ENCODE data around the gene ST6GALNAC6. TPM values are rescaled to one million over a fixed set of nuclear protein-coding genes. Genes with fewer than 3 reads are reported as not detected.
"Not testable (repeated sequence)": the region's sequence is repeated elsewhere in the genome, so short reads cannot be mapped to it uniquely, and the experiment has no call there.

ST6GALNAC6 gene
- total RNA-seq, 1 donor = 85.0 TPM

DNA sequence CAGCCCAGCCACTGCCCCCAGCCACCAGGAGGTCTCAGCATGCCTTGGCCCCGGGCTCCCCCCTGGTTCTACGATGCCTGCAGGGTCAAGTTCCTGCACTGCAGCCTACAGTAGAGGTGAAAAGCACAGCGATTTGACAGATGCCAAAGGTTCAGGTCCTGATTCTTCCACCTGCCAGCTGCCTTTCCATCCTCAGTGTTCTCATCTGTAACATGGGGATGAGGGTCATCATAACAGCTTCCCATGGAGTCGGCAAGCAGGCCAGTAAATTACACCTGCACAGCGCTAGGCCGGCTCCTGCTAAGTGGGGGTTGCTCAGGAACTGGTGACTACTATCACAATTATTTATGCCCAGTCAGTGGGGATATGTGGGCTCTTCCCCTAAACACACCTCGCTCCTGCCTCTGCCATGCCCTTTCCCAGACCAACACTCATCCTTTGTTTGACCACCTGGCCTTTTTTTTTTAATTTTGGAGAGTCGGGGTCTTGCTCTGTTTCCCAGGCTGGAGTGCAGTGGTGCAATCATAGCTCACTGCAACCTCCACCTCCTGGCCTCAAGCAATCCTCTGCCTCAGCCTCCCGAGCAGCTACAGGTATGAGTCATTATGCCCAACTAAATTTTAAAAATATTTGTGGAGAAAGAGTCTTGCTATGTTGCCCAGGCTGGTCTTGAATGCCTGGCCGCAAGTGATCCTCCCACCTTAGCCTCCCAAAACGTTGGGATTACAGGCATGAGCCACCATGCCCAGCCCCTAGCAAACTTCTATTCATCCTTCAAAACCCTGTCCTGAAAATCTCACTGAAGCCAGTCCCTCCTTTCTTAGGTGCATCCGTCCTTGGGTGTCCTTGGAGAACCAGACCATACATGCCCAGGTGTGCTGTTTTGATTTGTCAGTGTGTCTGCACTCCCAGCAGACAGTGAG lies 51.3 kb downstream of the ST6GALNAC6 start:
- no peak overlapping the region for H3K4me3 ChIP-seq (ENCODE audit: low read depth, low read length)
- TF ChIP-seq, protein P1, sequence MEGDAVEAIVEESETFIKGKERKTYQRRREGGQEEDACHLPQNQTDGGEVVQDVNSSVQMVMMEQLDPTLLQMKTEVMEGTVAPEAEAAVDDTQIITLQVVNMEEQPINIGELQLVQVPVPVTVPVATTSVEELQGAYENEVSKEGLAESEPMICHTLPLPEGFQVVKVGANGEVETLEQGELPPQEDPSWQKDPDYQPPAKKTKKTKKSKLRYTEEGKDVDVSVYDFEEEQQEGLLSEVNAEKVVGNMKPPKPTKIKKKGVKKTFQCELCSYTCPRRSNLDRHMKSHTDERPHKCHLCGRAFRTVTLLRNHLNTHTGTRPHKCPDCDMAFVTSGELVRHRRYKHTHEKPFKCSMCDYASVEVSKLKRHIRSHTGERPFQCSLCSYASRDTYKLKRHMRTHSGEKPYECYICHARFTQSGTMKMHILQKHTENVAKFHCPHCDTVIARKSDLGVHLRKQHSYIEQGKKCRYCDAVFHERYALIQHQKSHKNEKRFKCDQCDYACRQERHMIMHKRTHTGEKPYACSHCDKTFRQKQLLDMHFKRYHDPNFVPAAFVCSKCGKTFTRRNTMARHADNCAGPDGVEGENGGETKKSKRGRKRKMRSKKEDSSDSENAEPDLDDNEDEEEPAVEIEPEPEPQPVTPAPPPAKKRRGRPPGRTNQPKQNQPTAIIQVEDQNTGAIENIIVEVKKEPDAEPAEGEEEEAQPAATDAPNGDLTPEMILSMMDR (IDR thresholded peaks at IDR 0.05; ENCODE audit: insufficient read depth, low read length) = no peak
- no peak for DNase-seq (ENCODE audit: low read depth)

DNA sequence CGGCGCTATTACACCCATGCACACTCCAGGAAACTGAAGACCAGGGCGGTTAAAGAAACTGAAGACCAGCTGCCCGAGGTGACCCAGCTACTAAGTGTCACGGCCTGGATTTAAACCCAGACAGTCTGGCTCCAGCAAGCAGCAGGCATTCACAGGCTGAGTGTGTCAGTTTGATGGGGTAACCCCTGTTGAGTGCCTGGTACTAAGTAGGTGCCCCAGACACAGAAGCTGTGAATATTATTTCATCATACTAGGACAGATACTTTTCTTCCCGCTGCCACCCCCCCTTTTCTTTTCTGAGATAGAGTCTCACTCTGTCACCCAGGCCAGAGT lies 52.3 kb downstream of the ST6GALNAC6 start:
- no peak overlapping the region for H3K4me3 ChIP-seq (ENCODE audit: low read depth, low read length)
- TF ChIP-seq, protein P1 (IDR thresholded peaks at IDR 0.05; ENCODE audit: insufficient read depth, low read length) = no peak
- no peak for DNase-seq (ENCODE audit: low read depth)

DNA sequence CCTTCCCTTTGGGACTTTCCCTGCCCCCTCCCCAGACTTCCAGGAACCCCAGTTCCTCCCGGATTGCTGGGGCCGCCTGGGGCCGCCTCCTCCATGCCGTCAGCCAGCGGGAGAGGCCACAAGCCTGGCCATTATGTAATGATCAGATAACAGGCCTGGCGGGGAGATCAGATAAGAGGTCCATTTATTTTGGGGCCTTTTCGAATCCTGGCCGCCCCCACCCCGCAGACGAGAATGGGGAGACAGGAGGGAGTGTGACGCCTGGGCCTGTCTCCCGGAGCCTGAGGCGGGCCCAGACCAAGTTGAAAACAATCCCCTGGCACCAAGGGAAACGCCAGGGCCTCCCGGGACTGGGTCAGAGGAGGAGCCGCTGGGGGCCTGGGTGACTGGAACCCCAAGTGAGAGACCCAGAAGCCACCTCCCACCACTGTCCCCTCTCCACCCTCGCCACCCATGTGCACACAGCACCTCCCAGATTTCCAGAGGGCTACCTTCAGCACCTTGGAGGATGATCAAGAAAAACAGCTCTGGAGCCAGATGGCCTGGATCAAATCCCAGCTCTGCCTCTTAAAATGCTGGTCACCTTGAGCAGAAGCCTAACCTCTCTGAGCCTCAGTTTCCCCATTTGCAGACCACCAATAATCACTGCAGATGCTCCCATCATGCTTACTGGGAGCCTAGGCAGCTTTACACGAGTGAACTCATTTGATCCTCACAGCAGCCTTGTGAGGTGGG lies 52.8 kb downstream of the ST6GALNAC6 start:
- TF ChIP-seq, protein P1 (IDR thresholded peaks at IDR 0.05; ENCODE audit: insufficient read depth, low read length) = no peak
- no peak overlapping the region for H3K4me3 ChIP-seq (ENCODE audit: low read depth, low read length)
- peak; percentile 77 for DNase-seq (ENCODE audit: low read depth)

DNA sequence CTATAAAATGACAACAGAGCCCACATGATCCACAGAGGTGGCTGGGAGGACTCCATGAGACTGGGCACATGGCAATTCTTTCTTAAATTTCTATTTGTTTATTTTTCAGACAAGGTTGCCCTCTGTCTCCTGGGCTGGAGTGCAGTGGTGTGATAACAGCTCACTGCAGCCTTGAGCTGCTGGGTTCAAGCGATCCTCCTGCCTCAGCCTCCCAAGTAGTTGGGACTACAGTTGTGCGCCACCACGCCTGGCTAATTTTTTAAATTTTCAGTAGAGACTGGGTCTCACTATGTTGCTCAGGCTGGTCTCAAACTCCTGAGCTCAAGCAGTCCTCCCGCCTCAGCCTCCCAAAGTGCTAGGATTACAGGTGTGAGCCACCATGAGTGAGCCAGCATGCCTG lies 53.8 kb downstream of the ST6GALNAC6 start:
- not testable (repeated sequence) for DNase-seq (ENCODE audit: low read depth); H3K4me3 ChIP-seq (ENCODE audit: low read depth, low read length)

DNA sequence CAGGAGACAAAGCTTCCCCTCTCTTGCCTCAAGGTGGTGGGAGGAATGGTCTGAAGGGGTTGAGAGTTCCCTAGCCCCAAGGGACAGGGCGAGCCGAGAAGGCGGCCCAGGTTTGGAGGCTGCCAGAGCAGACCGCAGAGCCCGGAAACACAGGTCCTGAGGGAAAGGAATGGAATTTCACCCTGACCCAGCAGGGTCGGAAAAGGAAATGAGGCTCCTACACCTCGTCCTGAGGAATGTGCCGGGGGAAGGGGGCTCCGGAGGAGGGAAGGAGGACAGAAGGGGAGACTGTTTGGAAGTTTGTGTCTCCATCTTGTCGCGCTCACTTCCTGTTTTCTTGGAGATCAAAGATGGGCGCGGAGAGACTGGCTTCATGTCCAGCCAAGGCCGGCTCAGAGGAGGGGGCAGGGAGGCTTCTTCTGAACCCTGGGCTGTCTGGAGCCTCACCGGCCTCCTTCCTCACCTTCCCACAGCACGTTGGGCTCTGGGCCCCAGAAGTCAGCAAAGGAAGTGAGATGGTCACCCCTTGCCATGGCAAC lies 54.5 kb downstream of the ST6GALNAC6 start:
- peak; percentile 83 for DNase-seq (ENCODE audit: low read depth)

DNA sequence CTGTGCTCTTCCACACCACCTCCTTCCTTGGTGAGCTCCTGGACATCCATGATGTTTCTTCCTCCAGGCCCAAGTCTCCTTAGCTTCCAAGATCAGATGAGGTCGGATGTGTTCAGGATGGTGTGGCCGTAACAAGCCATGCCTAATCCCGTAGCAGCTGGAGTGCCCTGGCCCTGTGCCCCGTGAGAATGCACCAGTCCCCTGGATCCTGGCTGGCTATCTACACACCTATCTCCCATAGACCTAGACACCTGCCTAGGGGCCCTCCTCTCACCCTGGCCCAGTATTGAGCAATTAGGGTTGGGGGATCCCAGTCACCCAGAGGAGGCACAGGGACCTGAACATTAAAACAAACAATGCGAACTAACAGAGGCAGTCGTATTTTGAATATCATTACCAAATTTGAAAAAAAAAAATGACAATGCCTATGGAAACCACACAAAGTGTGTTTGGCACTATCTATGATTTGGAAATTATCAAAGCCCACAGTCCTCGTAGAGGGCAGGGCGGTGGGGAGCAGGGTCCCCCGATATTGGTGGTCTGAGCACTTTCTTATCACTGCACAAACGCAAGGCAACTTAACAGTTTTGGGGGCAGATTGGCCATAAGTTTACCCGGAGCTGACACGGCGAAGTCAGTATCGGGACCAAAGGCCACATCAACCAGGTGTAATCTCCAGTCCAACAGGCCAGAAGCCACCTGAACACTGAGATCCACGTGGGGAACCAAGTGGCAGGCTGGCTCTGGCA lies 58.1 kb downstream of the ST6GALNAC6 start:
- TF ChIP-seq, protein P1 (IDR thresholded peaks at IDR 0.05; ENCODE audit: insufficient read depth, low read length) = no peak
- no peak overlapping the region for H3K4me3 ChIP-seq (ENCODE audit: low read depth, low read length)
- DNase-seq (ENCODE audit: low read depth) = no peak

More for the DNA sequence above, 54.5 kb downstream of the ST6GALNAC6 start:
- TF ChIP-seq, protein P1 (IDR thresholded peaks at IDR 0.05; ENCODE audit: insufficient read depth, low read length) = no peak
- no peak overlapping the region for H3K4me3 ChIP-seq (ENCODE audit: low read depth, low read length)
